Measurements from ENCODE around the gene CREB3L2.
A peak's percentile ranks its signal among the peaks of the same experiment; 100 is the strongest.

The CREB3L2 gene

GRCh38 chr7:137891016-137891655 lies 110.8 kb downstream of the CREB3L2 start:
- Histone ChIP-seq H3K27ac (peak overlapping the region in 1 of 2 donors; percentile 43), H3K4me3 (no peak overlapping the region)
- TF ChIP-seq CTCF (IDR thresholded peaks at IDR 0.05), result no peak
- no peak for DNase-seq (ENCODE audit: low spot score)

DNA sequence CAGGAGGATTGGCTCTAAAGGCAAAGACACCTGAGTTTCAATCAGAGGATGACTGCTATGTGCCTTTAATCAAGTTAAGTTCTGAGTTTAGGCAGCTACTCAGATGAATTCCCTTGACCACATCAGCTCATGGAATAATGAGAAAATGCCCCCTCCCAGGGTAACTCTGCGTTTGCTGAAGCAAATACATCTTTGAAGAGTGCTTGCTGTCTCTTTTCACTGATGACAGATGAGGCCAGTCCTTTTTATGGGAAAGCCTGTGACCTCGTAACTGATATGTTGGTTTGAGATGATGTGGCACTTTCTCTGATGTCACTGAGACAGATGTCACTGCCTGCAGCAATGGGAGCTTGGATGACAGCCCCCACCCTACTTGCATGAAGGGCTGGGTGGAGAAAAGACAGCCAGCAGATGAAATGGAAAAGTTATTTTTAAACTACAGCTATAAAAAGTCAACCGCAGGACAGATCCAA lies 111.4 kb downstream of the CREB3L2 start:
- Histone ChIP-seq H3K27ac (peak overlapping the region in 1 of 2 donors; percentile 43), H3K4me3 (no peak overlapping the region)
- no peak for TF ChIP-seq CTCF (IDR thresholded peaks at IDR 0.05)
- no peak for DNase-seq (ENCODE audit: low spot score)

- TF ChIP-seq CTCF (IDR thresholded peaks at IDR 0.05), result no peak
- H3K27ac ChIP-seq, result no peak overlapping the region
- H3K4me3 ChIP-seq, result no peak overlapping the region
- DNase-seq (ENCODE audit: low spot score), result no peak
Measured at GRCh38 chr7:137888241-137888640, 113.6 kb downstream of the CREB3L2 start.

GRCh38 chr7:137886746-137887145 lies 115.1 kb downstream of the CREB3L2 start:
- DNase-seq (ENCODE audit: low spot score), result no peak
- TF ChIP-seq CTCF (IDR thresholded peaks at IDR 0.05), result no peak
- Histone ChIP-seq H3K4me3 (no peak overlapping the region), H3K27ac (no peak overlapping the region)

DNA sequence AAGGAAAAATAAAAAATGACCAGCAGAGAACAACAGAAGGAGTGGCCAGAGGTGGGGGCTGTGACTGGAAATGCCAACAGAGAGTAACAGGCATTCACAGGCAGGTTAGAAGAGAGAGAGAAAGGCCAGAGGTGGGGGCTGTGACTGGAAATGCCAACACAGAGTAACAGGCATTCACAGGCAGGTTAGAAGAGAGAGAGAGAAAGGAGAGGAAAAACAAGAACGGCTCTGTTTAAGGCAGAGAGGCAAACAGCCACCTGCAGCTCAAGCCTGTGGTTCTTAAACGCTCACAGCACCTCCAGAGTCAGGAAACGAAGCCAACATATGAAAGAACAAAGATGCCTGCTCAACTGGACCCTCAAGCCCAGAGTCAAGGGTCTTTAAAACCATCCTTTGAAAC lies 115.6 kb downstream of the CREB3L2 start:
- DNase-seq (ENCODE audit: low spot score), result no peak
- TF ChIP-seq CTCF (IDR thresholded peaks at IDR 0.05), result no peak
- Histone ChIP-seq H3K4me3 (no peak overlapping the region), H3K27ac (no peak overlapping the region)

DNA sequence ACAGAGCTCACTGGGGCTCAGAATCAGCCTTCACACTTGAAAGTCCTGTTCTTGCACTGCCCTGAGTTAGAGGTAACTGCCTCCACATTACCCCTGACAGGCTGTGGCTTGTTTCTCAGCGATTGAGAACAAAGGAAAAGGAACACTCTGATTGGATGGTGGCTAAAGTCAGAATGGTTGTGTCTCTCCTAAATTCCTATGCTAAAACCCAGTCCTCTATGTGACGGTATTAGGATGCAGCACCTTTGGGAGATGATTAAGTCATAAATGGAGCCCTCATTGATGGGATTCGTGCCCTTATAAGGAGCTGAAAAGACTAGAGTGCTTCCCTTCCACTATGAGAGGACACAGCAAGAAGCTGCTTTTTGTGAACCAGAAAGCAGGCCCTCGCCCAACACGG lies 116.2 kb downstream of the CREB3L2 start:
- DNase-seq (ENCODE audit: low spot score), result no peak
- no peak for TF ChIP-seq CTCF (IDR thresholded peaks at IDR 0.05)
- Histone ChIP-seq H3K4me3 (no peak overlapping the region), H3K27ac (no peak overlapping the region)

DNA sequence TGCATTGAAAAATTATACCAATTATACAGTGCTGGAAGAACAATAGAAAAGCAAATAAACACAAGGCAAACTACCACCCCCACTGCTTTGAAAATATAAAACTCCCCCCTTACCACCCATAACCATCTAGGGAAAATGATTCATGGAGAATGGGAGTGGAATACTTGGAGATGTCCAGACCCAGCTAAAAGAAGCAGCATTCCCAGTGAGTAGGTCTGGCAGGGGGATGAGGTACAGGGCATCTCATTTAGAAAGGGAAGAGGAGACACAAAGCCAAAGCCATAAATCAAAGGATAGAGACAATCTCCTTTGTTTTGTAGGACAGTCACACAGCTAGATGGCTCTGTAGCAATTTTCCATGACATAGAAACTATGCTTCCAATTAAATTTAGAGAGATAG lies 119.1 kb downstream of the CREB3L2 start:
- Histone ChIP-seq H3K4me3 (no peak overlapping the region), H3K27ac (no peak overlapping the region)
- TF ChIP-seq CTCF (IDR thresholded peaks at IDR 0.05), result no peak
- no peak for DNase-seq (ENCODE audit: low spot score)
